Endothelial cell (in vitro differentiated cells): ENCODE measurements around the gene ZNF521. TPM values are rescaled to one million over a fixed set of nuclear protein-coding genes. Genes with fewer than 3 reads are reported as not detected.

Source experiments
- DNase-seq: peaks from one replicate; pipeline ENCODE4 v3.0.0; 2021; ENCODE audit warnings: low spot score
- H3K27ac Mint-ChIP-seq: one replicate; pipeline ENCODE4 v1.8.0; 2021; ENCODE audit warnings: mixed read lengths, inconsistent platforms; ENCODE audit not compliant: unreplicated experiment
- H3K27me3 Mint-ChIP-seq: one replicate; pipeline ENCODE4 v1.8.0; 2021; ENCODE audit warnings: mild to moderate bottlenecking, moderate library complexity, mixed read lengths, inconsistent platforms; ENCODE audit not compliant: unreplicated experiment
- H3K36me3 Mint-ChIP-seq: one replicate; pipeline ENCODE4 v1.8.0; 2021; ENCODE audit warnings: mild to moderate bottlenecking, low read depth, mixed read lengths, inconsistent platforms; ENCODE audit not compliant: unreplicated experiment
- H3K4me1 Mint-ChIP-seq: one replicate; pipeline ENCODE4 v1.8.0; 2021; ENCODE audit warnings: mild to moderate bottlenecking, mixed read lengths, inconsistent platforms; ENCODE audit not compliant: unreplicated experiment
- H3K4me3 Mint-ChIP-seq: one replicate; pipeline ENCODE4 v1.8.0; 2021; ENCODE audit warnings: mild to moderate bottlenecking, mixed read lengths, inconsistent platforms; ENCODE audit not compliant: unreplicated experiment
- H3K9me3 Mint-ChIP-seq: one replicate; pipeline ENCODE4 v1.8.0; 2021; ENCODE audit warnings: mixed read lengths, inconsistent platforms; ENCODE audit not compliant: unreplicated experiment
- total RNA-seq: library from RNA; stranded (reverse); fragmentation: NEBNext Ultra II Directional; extraction: Animal tissue kit (Norgen Biotek cat#: 25700); gene quantifications from one replicate; pipeline ENCODE4 v1.2.1, GENCODE V29; 2021; ENCODE audit not compliant: unreplicated experiment
- TF ChIP-seq, protein P1 (sequence below): fragments of 200-600 bp; sonication (generic); IDR thresholded peaks from one replicate; pipeline ENCODE4 v1.5.0; 2021; ENCODE audit warnings: antibody characterized with exemption; ENCODE audit not compliant: unreplicated experiment

The ZNF521 gene
- total RNA-seq, 1 donor from 2014 or later, result 238 TPM

DNA sequence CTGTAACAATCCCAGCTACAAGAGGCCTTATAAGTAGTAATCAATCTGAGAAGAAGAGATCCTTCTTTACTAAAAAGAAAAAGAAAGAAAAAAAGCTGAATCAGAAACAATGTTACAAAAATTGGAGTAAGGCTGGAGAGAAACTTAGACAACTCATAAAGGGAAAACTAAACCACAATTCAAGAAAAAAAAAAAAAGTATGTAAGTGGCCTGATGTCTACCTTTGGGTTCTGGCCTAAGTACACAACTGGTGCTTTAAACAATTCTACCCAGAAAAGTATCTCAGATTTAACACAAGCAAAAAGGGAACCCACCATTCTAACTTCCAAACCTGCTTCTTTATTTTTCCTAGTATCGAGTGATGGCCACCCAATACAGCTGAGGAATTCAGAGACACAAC lies 45.3 kb downstream of the ZNF521 start:
- Mint-ChIP-seq H3K9me3 (no peaks in the 10 kb centered on the region), H3K27ac (no peak overlapping the region), H3K4me3 (no peak overlapping the region), H3K4me1 (peaks cover 26% of the 10 kb centered on the region), H3K27me3 (peaks cover 4% of the 10 kb centered on the region), H3K36me3 (peaks cover 26% of the 10 kb centered on the region)
- DNase-seq, result no peak
- TF ChIP-seq, protein P1, sequence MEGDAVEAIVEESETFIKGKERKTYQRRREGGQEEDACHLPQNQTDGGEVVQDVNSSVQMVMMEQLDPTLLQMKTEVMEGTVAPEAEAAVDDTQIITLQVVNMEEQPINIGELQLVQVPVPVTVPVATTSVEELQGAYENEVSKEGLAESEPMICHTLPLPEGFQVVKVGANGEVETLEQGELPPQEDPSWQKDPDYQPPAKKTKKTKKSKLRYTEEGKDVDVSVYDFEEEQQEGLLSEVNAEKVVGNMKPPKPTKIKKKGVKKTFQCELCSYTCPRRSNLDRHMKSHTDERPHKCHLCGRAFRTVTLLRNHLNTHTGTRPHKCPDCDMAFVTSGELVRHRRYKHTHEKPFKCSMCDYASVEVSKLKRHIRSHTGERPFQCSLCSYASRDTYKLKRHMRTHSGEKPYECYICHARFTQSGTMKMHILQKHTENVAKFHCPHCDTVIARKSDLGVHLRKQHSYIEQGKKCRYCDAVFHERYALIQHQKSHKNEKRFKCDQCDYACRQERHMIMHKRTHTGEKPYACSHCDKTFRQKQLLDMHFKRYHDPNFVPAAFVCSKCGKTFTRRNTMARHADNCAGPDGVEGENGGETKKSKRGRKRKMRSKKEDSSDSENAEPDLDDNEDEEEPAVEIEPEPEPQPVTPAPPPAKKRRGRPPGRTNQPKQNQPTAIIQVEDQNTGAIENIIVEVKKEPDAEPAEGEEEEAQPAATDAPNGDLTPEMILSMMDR, result no peak

DNA sequence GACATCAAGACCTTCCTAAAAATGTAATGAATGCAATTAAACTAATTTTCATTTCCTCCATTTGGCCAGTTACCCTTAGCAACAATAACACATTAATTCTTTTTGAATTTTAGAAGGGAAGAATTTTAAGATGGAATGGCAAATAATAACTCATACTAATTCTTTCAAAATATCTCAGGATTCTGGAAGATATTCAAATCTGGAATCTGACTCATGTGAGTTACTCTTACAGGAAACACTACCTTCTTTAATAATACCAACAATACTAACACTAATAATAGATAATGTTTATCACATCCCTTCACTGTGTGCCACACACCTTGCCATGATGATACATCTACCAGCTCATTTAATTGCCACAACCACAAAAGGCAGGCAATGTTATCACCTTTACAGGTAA lies 46.4 kb downstream of the ZNF521 start:
- Mint-ChIP-seq H3K9me3 (no peaks in the 10 kb centered on the region), H3K27ac (no peak overlapping the region), H3K36me3 (peaks cover 37% of the 10 kb centered on the region), H3K4me1 (peaks cover 26% of the 10 kb centered on the region), H3K4me3 (no peak overlapping the region), H3K27me3 (peaks cover 6% of the 10 kb centered on the region)
- TF ChIP-seq, protein P1, result no peak
- DNase-seq, result no peak

DNA sequence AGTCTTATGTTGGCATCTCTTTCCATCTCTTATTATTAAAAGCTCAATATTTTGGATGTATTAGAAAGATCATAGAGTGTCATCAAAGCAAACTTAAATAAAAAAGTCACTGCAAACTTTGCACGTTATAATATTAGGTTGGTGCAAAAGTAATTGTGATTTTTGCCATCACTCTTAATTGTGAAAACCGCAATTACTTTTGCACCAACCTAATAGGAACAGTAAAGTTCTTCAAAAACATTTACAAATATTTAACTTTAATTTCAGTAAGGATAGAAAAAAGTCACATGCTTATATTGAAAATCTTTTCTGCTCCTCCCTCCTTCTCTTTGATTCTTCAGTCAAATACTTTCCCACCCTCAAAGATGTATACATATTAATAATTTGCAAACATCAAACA lies 51.5 kb downstream of the ZNF521 start:
- Mint-ChIP-seq H3K4me3 (peak overlapping the region; percentile 12), H3K4me1 (peaks cover 46% of the 10 kb centered on the region), H3K9me3 (no peaks in the 10 kb centered on the region), H3K27me3 (peaks cover 2% of the 10 kb centered on the region), H3K36me3 (peaks cover 34% of the 10 kb centered on the region), H3K27ac (peak overlapping the region; percentile 67)
- TF ChIP-seq, protein P1, result no peak
- no peak for DNase-seq

DNA sequence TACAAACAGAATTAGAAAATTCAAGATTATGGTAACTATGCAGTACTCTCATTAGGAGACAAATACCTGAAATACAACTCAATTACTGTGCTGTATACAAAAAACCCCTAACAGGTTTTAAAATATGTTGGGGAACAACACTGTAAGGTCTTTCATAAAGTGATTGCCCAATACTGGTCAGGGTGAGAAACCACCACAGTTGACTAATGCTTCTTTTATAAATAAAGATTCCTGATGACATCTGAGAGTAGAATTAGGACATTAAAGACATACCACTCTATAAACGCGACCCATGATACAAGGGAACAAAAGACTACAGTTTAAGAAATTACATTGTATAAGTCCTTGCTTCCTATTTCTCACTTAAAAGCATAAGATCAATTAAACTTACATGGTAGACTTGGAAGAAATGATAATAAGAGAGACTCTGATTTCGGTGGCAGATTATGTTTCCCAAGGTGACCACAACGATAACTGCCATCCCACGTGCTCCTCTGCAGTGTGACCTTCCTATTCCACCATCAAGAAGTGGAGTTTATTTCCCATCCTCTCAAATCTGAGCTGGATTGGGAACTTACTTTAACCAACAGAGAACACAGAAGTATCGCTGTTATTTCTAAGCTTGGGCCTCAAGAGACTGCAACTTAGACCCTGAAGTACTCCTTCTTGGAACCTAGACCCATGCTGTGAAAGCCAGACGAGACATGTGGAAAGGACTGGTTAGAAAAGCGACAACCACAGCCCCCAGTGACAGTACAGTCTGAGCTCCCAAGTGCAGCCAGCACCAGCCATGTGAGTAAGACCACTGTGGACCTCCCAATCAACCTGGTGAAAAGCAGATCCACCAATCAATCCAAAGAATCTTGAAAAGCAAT lies 52.3 kb downstream of the ZNF521 start:
- TF ChIP-seq, protein P1, result no peak
- Mint-ChIP-seq H3K4me1 (peaks cover 46% of the 10 kb centered on the region), H3K27ac (peak overlapping the region; percentile 99), H3K9me3 (no peaks in the 10 kb centered on the region), H3K36me3 (peaks cover 30% of the 10 kb centered on the region), H3K4me3 (no peak overlapping the region), H3K27me3 (peaks cover 2% of the 10 kb centered on the region)
- DNase-seq, result no peak

DNA sequence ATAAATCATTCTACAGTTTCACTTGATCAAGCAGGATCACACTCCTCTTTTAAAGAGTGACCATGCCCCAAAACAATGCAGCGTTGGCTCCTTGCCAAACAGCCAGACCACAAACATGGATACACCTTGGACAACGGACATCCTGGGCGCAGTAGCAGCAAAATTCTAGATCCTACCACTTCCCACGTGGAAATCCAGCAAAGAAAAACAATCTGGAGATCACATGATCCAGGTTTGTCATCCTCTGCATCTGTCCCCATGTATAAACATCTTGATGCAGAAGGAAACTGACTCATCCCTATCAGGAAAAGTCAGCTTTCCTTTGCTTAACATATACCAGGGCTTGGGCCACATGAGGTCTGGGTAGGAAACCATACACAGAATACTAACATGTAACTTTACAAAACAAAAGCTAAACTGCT lies 53.1 kb downstream of the ZNF521 start:
- TF ChIP-seq, protein P1, result no peak
- Mint-ChIP-seq H3K9me3 (no peaks in the 10 kb centered on the region), H3K4me3 (peak overlapping the region; percentile 24), H3K27ac (peak overlapping the region; percentile 99), H3K36me3 (peaks cover 24% of the 10 kb centered on the region), H3K27me3 (peaks cover 2% of the 10 kb centered on the region), H3K4me1 (peaks cover 46% of the 10 kb centered on the region)
- DNase-seq, result peak; percentile 80
